Suppressor macrophage treated with lipopolysaccharide for 4 hours (primary cell): Measurements from ENCODE around the gene ATG12.

Source experiments
- DNase-seq: peaks from one replicate; pipeline ENCODE4 v3.0.0-alpha.2; 2020

The ATG12 gene

DNA sequence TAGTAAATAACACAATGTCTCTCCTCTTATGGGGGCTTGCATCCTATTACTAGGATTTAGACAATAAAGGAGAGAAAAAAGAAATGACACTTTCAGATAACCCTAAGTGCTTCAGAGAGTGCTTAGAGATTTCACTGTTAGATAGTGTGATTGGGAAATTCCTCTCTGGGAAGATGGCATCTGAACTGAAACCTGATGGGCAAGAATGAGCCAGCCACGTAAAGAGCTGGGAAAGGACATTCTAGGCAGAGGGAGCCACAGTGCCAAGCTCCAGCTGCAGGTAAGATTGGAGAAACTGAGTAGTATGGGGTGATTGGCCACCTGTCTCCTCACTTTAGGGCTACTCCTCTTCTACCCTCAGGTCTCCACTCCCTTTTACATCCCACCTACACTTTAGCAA is 39.4 kb downstream of the ATG12 start:
- DNase-seq, result no peak

DNA sequence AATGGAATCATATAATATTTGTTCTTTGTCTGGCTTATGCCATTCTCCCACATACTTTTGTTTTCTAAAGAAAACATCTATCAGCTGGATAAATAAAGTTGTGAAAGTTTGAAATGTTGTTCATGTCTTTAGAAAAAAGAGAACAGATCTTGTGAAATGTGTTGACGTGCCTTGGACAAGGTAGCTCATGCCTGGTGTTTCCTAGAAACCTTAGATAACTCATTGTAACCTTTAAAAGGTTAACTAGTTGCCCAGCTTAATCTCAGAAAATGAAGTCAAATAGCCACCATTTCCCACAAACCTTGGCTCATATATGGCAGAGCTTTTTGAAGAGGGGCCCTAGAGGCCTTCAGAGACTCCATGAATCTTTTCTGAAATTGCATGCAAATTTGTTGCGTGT is 40.2 kb downstream of the ATG12 start:
- no peak for DNase-seq

DNA sequence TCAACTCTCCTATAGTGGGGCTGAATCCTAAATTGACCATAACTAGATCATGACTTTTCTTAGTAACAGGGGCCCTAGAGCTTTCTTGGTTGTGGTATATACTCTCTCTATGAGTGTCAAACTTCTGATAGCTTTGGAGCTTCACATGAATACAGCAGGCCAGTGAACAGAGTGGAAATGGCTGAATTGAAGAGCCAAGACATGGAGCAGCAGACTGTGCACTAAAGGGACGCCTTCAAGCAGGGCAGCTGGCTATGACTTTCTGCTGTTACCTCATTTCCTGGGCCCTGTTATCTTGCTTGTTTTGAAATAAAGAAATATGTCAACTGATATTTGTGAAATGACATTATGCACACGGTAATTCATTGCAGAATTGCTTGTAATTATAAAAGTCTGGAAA is 41.3 kb downstream of the ATG12 start:
- DNase-seq, result no peak

DNA sequence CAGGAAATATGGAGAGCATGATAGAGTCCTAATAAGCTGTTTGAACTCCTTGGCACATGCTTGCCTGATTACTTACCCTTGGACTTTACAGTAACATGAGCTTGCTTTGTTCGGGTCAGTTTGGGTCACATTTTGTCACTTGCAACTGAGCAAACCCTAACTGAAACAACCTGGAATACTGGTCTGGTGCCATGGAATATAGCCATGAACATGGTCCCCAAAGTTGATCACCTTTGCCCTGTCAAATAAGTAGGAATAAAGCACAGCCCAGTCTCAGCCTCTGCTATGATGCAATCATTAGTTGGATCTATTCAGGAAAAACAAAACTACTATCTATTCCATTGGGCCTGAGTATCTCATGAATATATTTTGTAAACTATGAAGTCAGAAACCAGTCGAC is 43.1 kb downstream of the ATG12 start:
- DNase-seq, result no peak

DNA sequence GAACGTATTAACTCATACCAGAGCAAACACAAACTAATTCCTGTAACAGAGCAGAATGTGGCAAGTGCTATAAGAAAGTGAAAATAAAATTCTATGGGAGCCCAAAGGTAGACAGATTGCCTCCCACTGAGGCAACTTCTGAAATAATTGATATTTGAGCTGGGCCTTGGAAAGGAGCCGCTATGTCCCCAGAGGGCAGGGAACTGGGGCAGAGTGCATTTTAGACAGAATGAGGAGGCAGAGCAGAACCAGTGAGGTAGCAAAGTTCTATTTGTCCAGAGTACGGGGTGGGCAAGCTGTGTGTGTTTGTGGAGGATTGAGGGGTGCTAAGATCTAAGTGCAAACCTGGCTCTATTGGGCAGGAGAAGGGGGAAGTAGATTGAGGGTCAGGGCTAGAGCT is 44.7 kb downstream of the ATG12 start:
- DNase-seq, result no peak

DNA sequence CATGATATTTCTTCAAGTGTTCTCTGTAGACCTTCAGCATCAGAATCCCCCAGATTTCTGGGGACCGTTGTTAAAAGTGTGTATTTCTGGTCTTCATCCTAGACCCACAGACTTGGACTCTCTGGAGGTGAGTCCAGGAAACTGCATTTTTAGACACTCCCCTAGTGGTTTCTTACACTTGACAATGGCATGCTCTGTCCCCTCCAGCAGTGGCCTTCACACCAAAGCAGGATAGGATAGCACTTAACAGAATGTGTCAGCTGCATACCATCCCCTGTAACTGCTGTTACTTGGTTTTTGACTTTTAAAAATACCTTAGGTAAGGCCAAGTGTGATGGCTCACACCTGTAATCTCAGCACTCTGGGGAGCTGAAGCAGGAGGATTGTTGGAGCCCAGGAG is 45.7 kb downstream of the ATG12 start:
- DNase-seq, result no peak

DNA sequence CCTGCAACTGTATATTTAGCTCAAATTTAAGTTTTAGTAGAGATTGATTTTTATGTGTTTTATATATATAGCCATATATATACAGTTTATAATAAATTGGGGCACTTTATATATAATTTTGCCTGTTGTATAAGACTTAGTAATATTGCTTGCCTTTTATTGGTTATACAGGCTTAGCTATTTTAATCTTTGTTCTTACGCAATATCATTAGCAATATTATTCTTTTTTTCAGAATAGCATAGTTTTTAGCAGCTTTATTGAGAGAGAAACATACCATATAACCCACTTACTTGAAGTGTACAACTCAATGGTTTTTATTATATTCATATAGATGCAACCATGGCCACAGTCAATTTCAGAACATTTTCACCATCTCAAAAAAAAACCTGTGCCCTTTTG is 52.9 kb downstream of the ATG12 start:
- no peak for DNase-seq

DNA sequence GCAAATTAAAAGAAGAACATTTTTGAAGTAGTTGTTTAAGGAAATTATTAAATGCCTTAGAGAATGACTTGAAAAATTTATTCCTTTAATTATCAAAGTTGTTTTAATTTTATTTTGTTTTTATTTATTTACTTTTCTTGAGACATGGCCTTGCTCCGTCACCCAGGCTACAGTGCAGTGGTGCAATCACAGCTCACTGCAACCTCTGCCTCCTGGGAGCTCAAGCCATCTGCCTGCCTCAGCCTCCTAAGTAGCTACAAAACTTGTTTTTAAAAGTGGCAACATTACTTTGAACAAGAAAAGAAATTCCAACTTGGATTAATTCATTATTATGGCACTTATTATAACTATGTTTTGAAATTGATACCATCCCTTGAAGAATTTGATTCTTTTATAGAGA is 53.9 kb downstream of the ATG12 start:
- no peak for DNase-seq

DNA sequence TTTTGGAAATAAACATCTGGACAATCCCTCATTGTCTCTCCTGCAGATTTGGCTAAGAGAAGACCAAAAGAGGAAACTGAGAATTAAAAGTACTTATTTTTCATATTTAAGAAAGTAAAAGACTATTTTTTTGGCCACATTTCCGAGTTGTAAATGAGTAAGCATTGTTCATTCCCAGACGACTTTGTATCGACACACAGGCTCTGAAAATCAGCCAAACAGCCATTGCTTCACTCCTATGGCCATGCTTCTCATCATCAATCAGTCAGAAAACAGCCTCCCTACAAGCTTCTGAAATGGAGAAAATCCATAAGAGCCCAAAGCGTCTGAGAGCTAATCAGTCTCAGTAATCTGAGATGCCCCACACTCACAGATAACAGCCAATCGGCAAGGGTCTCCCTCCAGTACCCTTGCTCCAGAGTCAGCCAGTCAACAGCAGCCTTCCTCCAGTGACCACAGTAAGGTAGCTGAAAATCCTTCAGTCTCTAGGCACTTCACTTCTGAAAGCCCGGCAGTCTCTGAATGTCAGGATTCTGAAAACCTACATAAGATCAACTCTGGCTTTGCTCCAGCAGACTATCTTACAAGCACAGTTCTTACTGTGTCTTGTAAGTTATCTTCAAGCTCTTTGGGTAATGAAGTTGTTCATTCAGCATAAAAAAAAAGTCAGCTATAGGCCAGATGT is 55.8 kb downstream of the ATG12 start:
- DNase-seq, result no peak

DNA sequence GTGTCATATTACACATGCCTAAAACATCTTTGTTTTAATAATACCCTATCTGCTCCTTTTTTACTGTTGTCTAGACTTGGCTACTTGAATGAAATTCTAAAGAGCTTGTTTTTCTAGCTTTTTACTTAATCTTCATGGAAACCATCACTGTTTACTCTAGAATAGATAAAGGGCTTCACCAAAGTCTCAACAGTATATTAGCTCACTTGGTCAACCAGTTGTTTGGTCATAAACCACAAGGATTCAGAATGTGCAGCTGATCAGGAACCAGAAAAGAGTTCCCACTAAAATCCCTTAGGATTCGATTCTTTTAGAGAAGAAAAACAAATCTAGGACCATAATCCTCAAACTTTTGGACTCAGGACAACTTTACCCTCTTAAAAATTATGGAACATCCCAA is 62.9 kb downstream of the ATG12 start:
- DNase-seq, result no peak
